Hippocampal formation (tissue), 2 donors: ENCODE measurements around the gene ZNF511.

Experiments used
- DNase-seq, 2 donors: peaks; one replicate each; lab custom pipeline; 2025; lab: John Stamatoyannopoulos, UW

ZNF511 gene

DNA sequence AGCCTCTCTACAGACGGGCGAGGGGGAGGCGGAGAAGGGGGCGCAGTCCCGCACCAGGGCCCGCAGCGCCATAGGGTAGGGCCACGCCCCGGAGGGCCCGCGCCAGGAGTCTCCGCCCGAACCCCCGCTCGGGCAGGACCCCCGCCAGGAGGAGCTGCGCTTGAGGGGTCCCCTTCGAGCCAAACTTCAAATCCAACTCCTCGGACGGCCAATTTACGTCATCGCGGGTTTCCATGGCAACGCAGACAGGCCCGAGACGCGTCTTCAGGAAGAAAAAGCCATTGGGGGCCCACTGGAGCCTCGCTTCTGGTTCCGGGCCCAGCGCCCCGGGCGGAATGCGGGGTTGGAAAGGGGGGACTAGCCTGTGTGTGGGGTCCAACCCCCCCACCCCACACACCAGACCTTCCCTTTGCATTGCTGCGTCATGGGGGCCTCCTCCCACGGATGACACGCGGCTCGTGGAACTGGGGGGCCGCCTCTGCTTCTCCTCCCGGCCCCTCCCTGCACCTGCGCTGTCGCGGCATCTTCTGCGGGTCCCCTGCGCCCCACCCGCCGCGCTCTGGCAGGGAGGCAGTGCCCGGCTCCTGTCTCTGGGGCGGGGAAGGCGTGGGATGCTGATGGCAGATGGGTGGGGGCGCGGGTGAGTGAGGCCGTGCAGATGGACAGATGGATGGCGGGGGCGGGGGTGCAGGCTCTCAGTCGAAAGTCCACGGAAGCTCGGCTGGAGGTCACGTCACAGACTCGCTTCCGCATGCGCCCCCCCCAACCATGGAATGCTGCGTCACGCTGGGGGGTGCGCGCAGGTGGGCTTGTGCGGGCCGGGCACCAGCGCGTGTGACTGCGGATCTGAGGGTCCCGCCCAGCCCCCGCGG lies 26.8 kb downstream of the ZNF511 start:
- no peak for DNase-seq

DNA sequence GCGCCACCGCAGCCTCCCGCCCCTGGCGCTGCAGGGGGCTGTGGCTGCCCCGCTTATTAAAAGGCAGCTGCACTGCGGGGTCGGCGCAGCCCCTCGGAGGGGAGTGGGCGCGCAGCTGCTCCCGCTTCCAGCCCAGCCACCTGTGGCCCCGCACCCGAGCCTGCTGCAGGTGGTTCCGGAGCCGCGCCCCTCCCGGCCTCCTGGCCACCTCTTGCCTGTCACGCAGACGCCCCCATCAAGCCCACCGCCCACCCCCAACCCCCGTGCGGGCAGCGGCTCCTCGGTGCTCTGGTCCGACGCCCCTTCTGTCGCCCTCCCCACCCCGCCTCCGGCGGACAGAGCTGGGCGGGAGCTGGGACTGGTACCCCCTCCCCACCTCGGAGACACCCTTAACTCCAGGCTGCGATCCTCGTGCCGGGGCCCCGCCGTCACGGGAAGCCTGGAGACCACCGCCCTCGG lies 27.4 kb downstream of the ZNF511 start:
- no peak for DNase-seq

DNA sequence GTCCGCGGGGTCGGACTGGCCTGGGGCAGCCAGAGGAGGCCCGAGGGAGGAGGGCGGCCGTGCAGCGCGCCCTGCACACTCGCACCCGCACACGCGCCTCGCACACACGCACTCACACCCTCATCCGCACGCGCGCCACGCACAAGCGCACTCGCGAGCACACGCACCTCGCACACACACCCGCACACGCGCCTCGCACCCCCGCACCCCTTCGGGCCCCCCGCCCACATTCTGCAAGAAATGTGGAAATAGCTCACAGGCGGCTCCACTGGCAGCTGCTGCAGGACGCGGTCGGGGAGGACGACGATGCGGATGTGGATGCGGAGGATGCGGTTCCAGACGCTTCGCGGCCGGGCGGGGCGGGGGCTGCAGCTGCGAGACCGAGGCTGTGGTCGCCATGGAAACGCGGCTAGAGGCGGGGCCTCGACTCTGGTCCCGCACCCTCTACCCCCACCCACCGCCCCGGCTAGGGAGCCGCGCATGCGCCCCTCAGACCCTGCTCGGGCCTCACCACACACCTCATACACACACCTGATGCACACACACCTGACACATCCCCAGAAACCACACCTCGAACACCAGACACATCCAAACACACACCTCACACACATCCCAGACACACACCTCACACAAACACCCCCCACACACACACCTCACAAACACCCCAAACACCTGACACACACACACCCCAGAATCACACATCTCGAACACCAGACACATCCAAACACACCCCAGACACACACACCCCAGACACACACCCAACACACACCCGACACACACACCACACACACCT lies 28.1 kb downstream of the ZNF511 start, which contains the start of gene CALY:
CALY (minus strand) TSS at position 320 of the 793 bp plus-strand sequence. CDS start 7,907 bp downstream, outside the sequence.
- DNase-seq, result peak in 1 of 2 donors; percentile 48

- DNase-seq, result no peak
These were observed 28.6 kb downstream of the ZNF511 start for GRCh38 chr10:133337370-133337725.

GRCh38 chr10:133338080-133339071 lies 29.7 kb downstream of the ZNF511 start:
- DNase-seq, result no peak

- no peak for DNase-seq
These were observed 31.1 kb downstream of the ZNF511 start for GRCh38 chr10:133339708-133340380.

GRCh38 chr10:133341983-133342382 lies 33.3 kb downstream of the ZNF511 start:
- DNase-seq, result no peak

DNA sequence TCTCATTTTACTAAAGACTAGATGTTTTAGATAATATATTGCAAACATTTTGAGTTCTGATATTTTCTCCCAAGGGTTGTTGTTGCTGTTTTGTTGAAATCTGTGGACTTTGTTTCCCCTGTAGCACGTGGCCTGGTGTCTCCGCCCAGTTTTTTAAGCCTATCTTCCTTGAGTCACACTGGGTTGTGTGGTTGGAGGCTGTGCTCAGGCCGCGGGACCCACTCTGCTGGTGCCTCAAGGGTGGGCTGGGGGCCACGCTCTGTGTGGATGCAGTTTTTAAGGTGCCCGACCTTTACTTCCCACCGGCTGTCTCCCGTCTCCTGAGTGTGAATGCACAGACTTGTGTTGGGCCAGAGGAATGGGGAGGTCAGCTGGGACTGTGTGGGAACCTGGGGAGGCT lies 34.2 kb downstream of the ZNF511 start:
- no peak for DNase-seq

DNA sequence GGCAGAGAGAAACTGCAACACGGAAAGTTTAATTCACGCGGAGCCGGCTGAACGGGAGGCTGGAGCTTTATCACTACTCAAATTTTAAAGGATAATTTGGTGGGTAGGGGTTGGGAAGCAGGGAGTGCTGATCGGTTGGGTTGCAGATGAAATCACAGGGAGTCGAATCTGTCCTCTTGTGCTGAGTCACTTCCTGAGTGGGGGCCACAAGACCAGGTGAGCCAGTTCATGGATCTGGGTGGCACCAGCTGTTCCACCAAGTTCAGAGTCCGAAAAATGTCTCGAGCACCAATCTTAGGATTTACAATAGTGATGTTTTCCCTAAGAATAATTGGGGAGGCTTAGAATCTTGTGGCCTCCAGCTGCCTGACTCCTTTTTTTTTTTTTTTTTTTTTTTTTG lies 34.8 kb downstream of the ZNF511 start:
- no peak for DNase-seq

- no peak for DNase-seq
These were observed 35.5 kb downstream of the ZNF511 start for GRCh38 chr10:133344236-133344635.

DNA sequence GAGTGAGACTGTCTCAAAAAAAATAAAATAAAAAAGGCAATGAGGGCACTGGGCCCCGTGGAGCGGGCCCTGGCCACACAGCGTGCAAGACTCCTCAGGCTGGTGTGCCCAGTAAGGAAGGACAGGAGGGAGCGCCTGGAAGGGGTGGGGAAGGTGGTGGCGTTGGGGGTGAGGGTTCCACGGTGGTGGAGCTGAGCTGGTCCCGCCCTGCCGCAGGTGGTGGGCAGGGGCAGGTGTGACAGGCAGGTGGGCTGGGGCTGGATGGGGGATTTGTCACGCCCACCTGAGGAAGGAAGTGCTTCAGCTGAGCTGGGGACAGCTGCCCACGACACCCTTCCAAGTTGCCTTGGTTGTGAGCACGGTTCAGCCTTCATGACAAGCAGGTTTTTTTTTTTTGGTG lies 37.7 kb downstream of the ZNF511 start:
- no peak for DNase-seq

GRCh38 chr10:133347710-133348517 lies 39.2 kb downstream of the ZNF511 start:
- DNase-seq, result no peak

- no peak for DNase-seq
These were observed 40.5 kb downstream of the ZNF511 start for GRCh38 chr10:133349160-133349568.

- no peak for DNase-seq
These were observed 40.9 kb downstream of the ZNF511 start for GRCh38 chr10:133349577-133350011.

DNA sequence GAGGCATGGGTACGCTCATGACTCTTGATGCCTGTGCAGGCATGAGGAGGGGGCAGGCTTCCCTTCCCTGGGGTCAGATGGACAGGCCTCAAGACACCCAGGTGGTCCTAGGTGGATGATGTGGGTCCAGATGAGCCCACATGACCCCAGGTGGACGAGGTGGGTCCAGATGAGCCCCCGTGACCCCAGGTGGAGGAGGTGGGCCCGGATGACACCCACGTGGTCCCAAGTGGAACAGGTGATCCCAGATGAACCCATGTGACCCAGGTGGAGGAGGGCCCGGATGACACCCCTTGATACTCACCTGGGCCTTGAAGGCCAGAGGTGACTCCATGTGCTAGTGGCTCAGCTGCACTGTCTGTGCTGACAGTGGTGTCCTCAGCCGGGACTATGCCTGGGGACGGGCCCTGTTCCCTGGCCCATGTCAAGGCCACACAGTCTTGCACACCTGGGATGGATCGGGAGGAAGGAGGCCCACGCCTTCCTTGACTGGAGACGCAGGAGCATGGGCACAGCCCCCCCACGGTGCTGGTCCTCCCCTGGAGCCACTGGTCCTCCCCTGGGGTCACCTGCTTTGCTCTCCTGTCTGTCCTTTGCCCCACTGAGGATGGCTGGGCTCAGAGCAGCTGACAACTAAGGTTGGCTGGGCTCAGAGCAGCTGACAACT lies 41.7 kb downstream of the ZNF511 start:
- DNase-seq, result no peak

DNA sequence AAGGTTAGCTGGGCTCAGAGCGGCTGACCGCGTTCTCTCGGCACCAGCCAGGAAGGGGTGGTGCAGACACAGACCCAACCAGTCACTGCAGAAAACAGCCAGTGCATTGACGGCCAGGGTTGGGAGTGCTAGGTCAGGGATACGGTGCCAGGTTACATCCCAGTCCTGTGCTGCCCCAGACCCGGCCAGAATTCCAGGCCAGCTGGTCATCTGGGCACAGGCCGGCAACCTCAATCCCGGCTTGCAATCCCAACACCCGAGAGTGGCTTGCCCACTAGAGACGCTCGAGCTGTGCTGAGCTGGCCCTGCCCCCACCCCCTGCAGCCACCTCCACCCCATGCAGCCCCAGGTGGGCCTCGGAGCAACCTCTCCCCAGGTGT lies 42.2 kb downstream of the ZNF511 start:
- no peak for DNase-seq

GRCh38 chr10:133351408-133352318 lies 42.9 kb downstream of the ZNF511 start:
- DNase-seq, result no peak

DNA sequence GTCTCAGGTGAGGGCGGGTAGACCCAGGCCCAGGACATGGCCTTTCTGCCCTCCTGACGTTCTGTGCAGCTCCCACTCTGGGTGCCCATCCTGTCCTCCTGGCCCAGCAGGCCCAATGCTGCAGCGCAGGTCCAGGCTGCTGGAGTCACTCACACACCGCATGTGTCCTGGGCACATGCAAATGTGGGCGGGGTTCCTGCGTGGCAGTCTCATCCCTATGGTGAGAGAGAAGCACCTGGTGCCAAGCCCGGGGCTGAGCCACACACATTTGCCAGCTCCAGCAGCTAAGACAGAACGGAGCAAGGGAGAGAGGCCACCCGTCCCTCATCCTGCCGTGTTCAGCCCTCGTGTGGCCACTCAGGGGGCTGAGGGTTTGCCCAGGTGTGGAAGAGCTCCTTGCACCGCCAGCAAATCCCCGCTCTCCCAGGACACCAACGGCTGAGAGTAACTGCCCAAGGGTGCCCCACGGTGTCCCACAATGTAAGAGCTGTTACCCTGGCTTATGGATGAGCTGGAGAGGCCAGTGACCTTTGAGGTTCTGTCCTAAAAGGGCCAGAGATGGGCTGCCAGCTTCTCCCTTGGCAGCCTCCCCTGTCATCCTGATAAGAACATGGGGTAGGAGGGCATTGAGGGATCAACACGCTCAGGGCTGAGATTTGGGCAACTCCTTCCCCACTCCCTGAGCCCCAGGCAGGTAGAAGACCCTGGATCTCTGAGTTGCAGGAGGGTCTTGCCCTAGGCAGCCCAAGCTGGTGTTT lies 44.7 kb downstream of the ZNF511 start:
- DNase-seq, result no peak
